Vagina (tissue), 2 donors: ENCODE data around the gene KCNT2.

ENCODE experiments used
- POLR2AphosphoS5 ChIP-seq, 2 donors: sonication (generic); formaldehyde crosslinking; IDR thresholded peaks; one replicate each; pipeline ENCODE4 v1.9.0; 2017; ENCODE audit warnings: antibody characterized with exemption in 2 of 2, mild to moderate bottlenecking in 2 of 2, low read depth in 1 of 2; ENCODE audit not compliant: insufficient read depth in 1 of 2
- TF ChIP-seq, protein P1 (sequence below), 3 experiments: fragments of 450-650 bp in 2 of 3; fragments of 200-600 bp in 1 of 3; sonication (generic) in 1 of 3; IDR thresholded peaks; one replicate each; pipeline ENCODE4 v1.5.1; 2017 to 2019; ENCODE audit warnings: antibody characterized with exemption in 3 of 3, mild to moderate bottlenecking in 2 of 3, moderate library complexity in 2 of 3

GRCh38 chr1:196415978-196416377 is 192.3 kb downstream of the KCNT2 start:
- TF ChIP-seq, protein P1, sequence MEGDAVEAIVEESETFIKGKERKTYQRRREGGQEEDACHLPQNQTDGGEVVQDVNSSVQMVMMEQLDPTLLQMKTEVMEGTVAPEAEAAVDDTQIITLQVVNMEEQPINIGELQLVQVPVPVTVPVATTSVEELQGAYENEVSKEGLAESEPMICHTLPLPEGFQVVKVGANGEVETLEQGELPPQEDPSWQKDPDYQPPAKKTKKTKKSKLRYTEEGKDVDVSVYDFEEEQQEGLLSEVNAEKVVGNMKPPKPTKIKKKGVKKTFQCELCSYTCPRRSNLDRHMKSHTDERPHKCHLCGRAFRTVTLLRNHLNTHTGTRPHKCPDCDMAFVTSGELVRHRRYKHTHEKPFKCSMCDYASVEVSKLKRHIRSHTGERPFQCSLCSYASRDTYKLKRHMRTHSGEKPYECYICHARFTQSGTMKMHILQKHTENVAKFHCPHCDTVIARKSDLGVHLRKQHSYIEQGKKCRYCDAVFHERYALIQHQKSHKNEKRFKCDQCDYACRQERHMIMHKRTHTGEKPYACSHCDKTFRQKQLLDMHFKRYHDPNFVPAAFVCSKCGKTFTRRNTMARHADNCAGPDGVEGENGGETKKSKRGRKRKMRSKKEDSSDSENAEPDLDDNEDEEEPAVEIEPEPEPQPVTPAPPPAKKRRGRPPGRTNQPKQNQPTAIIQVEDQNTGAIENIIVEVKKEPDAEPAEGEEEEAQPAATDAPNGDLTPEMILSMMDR (IDR thresholded peaks at IDR 0.05) = no peak
- no peak for TF ChIP-seq POLR2AphosphoS5 (IDR thresholded peaks at IDR 0.05; ENCODE audit: insufficient read depth in 1 of 2, low read depth in 1 of 2)
